GM12878 (cell line): Measurements from ENCODE around the gene SCN3B.

Experiments
- MAX ChIP-seq: IDR thresholded peaks from 2 replicates; pipeline ENCODE4 v1.6.1; 2012; ENCODE audit warnings: low read depth, low read length, improper control_type of control experiment
- RAD21 ChIP-seq: IDR thresholded peaks from 2 replicates; pipeline ENCODE4 v1.6.1; 2011; ENCODE audit warnings: mild to moderate bottlenecking, low read depth, low read length, moderate library complexity; ENCODE audit not compliant: insufficient read depth
- TAF1 ChIP-seq: IDR thresholded peaks from 2 replicates; pipeline ENCODE4 v1.6.1; 2011; ENCODE audit warnings: mild to moderate bottlenecking, low read depth, low read length, borderline replicate concordance
- TF ChIP-seq, protein P1 (sequence below), 3 experiments: IDR thresholded peaks in 2 of 3; conservative IDR thresholded peaks in 1 of 3; 2 replicates each; pipeline ENCODE4 v1.5.1; 2011; ENCODE audit warnings: low read depth in 3 of 3, low read length in 3 of 3, mild to moderate bottlenecking in 3 of 3, control low read depth in 2 of 3, moderate library complexity in 2 of 3, inconsistent platforms in 1 of 3, mixed read lengths in 1 of 3; ENCODE audit not compliant: control insufficient read depth in 2 of 3, insufficient read depth in 1 of 3; ENCODE audit errors: extremely low read depth in 1 of 3

- TF ChIP-seq, protein P1, sequence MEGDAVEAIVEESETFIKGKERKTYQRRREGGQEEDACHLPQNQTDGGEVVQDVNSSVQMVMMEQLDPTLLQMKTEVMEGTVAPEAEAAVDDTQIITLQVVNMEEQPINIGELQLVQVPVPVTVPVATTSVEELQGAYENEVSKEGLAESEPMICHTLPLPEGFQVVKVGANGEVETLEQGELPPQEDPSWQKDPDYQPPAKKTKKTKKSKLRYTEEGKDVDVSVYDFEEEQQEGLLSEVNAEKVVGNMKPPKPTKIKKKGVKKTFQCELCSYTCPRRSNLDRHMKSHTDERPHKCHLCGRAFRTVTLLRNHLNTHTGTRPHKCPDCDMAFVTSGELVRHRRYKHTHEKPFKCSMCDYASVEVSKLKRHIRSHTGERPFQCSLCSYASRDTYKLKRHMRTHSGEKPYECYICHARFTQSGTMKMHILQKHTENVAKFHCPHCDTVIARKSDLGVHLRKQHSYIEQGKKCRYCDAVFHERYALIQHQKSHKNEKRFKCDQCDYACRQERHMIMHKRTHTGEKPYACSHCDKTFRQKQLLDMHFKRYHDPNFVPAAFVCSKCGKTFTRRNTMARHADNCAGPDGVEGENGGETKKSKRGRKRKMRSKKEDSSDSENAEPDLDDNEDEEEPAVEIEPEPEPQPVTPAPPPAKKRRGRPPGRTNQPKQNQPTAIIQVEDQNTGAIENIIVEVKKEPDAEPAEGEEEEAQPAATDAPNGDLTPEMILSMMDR (IDR thresholded peaks at IDR 0.05 in 2 of 3, conservative IDR thresholded peaks at IDR 0.05 in 1 of 3; ENCODE audit: control insufficient read depth in 2 of 3, extremely low read depth in 1 of 3, insufficient read depth in 1 of 3, low read depth in 3 of 3, low read length in 3 of 3) = peak in 1 of 3 experiments; percentile 27; a peak in 1 of 6 replicates
- TF ChIP-seq MAX (no peak), TAF1 (no peak), RAD21 (no peak)
Measured at GRCh38 chr11:123597859-123598258, 56.6 kb downstream of the SCN3B start.
